GM19099 (cell line): ENCODE results near the gene TCL1A.

ENCODE experiments used
- POLR2A ChIP-seq: IDR thresholded peaks from 3 replicates; pipeline ENCODE4 v1.6.1; 2011; ENCODE audit warnings: low read depth; ENCODE audit not compliant: insufficient read length; ENCODE audit errors: extremely low read depth

The TCL1A gene

GRCh38 chr14:95690815-95691214, 23.1 kb downstream of the TCL1A start:
- TF ChIP-seq POLR2A, result no peak

GRCh38 chr14:95689441-95689840, 24.5 kb downstream of the TCL1A start:
- no peak for TF ChIP-seq POLR2A

- TF ChIP-seq POLR2A, result no peak
These were observed 27.0 kb downstream of the TCL1A start for GRCh38 chr14:95686935-95687334.

GRCh38 chr14:95685978-95686922, 27.7 kb downstream of the TCL1A start, which contains the start of gene TCL1B:
Gene TCL1B, plus strand, starts transcription at chr14:95686426. Its CDS starts 42 bp downstream, at chr14:95686468.
- no peak for TF ChIP-seq POLR2A

- no peak for TF ChIP-seq POLR2A
These were observed 30.1 kb downstream of the TCL1A start for GRCh38 chr14:95683793-95684192.

GRCh38 chr14:95681153-95681552, 32.8 kb downstream of the TCL1A start:
- TF ChIP-seq POLR2A, result no peak

- no peak for TF ChIP-seq POLR2A
These were observed 33.8 kb downstream of the TCL1A start for GRCh38 chr14:95679998-95680735.

GRCh38 chr14:95679148-95679815, 34.6 kb downstream of the TCL1A start:
- TF ChIP-seq POLR2A, result no peak

GRCh38 chr14:95677179-95677835, 36.6 kb downstream of the TCL1A start:
- TF ChIP-seq POLR2A, result no peak

- no peak for TF ChIP-seq POLR2A
These were observed 38.4 kb downstream of the TCL1A start for GRCh38 chr14:95675486-95675885.

- TF ChIP-seq POLR2A, result no peak
These were observed 39.3 kb downstream of the TCL1A start for GRCh38 chr14:95674613-95675012.

GRCh38 chr14:95668235-95668772, 45.6 kb downstream of the TCL1A start:
- no peak for TF ChIP-seq POLR2A

GRCh38 chr14:95667249-95667693, 46.7 kb downstream of the TCL1A start:
- peak; percentile 44 for TF ChIP-seq POLR2A

GRCh38 chr14:95666450-95666849, 47.5 kb downstream of the TCL1A start:
- no peak for TF ChIP-seq POLR2A
